Sigmoid colon (tissue), 4 donors: Measurements from ENCODE around the gene LRRC36.

Source experiments
- EP300 ChIP-seq, 4 donors: sonication (generic); formaldehyde crosslinking; IDR thresholded peaks; one replicate each; pipeline ENCODE4 v1.6.1; 2017; ENCODE audit warnings: antibody characterized with exemption in 4 of 4
- POLR2A ChIP-seq, 2 donors: fragments of 450-650 bp; IDR thresholded peaks; one replicate each; pipeline ENCODE4 v1.6.1; 2016; ENCODE audit warnings: antibody characterized with exemption in 2 of 2, mild to moderate bottlenecking in 2 of 2, moderate library complexity in 2 of 2
- TF ChIP-seq, protein P1 (sequence below), 4 experiments: fragments of 450-650 bp in 3 of 4; fragments of 200-600 bp in 1 of 4; IDR thresholded peaks; one replicate each; pipeline ENCODE4 v1.5.1; 2016 to 2019; ENCODE audit warnings: antibody characterized with exemption in 4 of 4, mild to moderate bottlenecking in 3 of 4, moderate library complexity in 2 of 4

DNA sequence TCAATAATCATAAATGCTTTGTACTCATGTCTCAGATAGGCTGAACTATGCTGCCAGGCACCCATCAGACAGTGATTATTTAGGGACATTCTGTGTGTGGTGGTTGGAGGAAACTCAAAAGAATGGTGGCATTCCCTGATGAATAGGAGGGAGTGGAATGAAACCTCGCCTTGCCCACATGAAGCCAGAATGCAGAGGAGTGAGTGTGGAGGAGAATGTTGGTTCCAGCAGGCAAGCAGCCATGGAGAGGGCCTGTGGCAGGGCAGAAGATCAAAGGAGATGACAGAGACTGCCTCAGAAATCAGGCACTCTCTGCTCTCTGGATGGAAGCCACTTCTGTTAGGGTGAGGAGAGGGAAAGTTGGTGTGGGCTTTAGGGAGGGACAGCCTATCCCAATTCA lies 22.6 kb upstream of the LRRC36 start:
- TF ChIP-seq, protein P1, sequence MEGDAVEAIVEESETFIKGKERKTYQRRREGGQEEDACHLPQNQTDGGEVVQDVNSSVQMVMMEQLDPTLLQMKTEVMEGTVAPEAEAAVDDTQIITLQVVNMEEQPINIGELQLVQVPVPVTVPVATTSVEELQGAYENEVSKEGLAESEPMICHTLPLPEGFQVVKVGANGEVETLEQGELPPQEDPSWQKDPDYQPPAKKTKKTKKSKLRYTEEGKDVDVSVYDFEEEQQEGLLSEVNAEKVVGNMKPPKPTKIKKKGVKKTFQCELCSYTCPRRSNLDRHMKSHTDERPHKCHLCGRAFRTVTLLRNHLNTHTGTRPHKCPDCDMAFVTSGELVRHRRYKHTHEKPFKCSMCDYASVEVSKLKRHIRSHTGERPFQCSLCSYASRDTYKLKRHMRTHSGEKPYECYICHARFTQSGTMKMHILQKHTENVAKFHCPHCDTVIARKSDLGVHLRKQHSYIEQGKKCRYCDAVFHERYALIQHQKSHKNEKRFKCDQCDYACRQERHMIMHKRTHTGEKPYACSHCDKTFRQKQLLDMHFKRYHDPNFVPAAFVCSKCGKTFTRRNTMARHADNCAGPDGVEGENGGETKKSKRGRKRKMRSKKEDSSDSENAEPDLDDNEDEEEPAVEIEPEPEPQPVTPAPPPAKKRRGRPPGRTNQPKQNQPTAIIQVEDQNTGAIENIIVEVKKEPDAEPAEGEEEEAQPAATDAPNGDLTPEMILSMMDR (IDR thresholded peaks at IDR 0.05), result no peak
- TF ChIP-seq POLR2A (IDR thresholded peaks at IDR 0.05), result no peak
- no peak for TF ChIP-seq EP300 (IDR thresholded peaks at IDR 0.05)
